ENCODE data around the gene GLE1.

Gene GLE1

GRCh38 chr9:128504485-128505413 is at the start of gene GLE1:
Gene GLE1 (plus strand): TSS chr9:128504719. CDS start chr9:128504806, 87 bp downstream.
- DNase-seq (ENCODE audit: low spot score): peak; percentile 100

- DNase-seq (ENCODE audit: low spot score): no peak
These were observed 49.5 kb upstream of the GLE1 start for GRCh38 chr9:128454991-128455390.

GRCh38 chr9:128455849-128456612 is 48.5 kb upstream of the GLE1 start, which contains the start of gene ODF2:
Gene ODF2 (plus strand): TSS chr9:128456006. CDS start chr9:128456092, 86 bp downstream.
- peak; percentile 99 for DNase-seq (ENCODE audit: low spot score)

- peak; percentile 96 for DNase-seq (ENCODE audit: low spot score)
These were observed 47.9 kb upstream of the GLE1 start for GRCh38 chr9:128456613-128457061.

GRCh38 chr9:128457207-128457606 is 47.3 kb upstream of the GLE1 start:
- no peak for DNase-seq (ENCODE audit: low spot score)

GRCh38 chr9:128459011-128459410 is 45.5 kb upstream of the GLE1 start:
- no peak for DNase-seq (ENCODE audit: low spot score)

GRCh38 chr9:128469070-128469469 is 35.4 kb upstream of the GLE1 start:
- no peak for DNase-seq (ENCODE audit: low spot score)

- DNase-seq (ENCODE audit: low spot score): peak; percentile 70
These were observed 34.0 kb upstream of the GLE1 start for GRCh38 chr9:128470560-128470959.

GRCh38 chr9:128473104-128473503 is 31.4 kb upstream of the GLE1 start:
- DNase-seq (ENCODE audit: low spot score): no peak

- no peak for DNase-seq (ENCODE audit: low spot score)
These were observed 28.7 kb upstream of the GLE1 start for GRCh38 chr9:128475867-128476266.

- no peak for DNase-seq (ENCODE audit: low spot score)
These were observed 25.3 kb upstream of the GLE1 start for GRCh38 chr9:128479262-128479661.

- no peak for DNase-seq (ENCODE audit: low spot score)
These were observed 23.0 kb upstream of the GLE1 start for GRCh38 chr9:128481561-128481960.

GRCh38 chr9:128482186-128482585 is 22.3 kb upstream of the GLE1 start:
- DNase-seq (ENCODE audit: low spot score): no peak

- DNase-seq (ENCODE audit: low spot score): no peak
These were observed 19.7 kb upstream of the GLE1 start for GRCh38 chr9:128484686-128485413.

- no peak for DNase-seq (ENCODE audit: low spot score)
These were observed 19.1 kb upstream of the GLE1 start for GRCh38 chr9:128485414-128485855.

- no peak for DNase-seq (ENCODE audit: low spot score)
These were observed 18.3 kb upstream of the GLE1 start for GRCh38 chr9:128486201-128486600.

- DNase-seq (ENCODE audit: low spot score): no peak
These were observed 11.1 kb upstream of the GLE1 start for GRCh38 chr9:128493424-128493823.

- no peak for DNase-seq (ENCODE audit: low spot score)
These were observed 10.3 kb upstream of the GLE1 start for GRCh38 chr9:128494108-128494745.

- DNase-seq (ENCODE audit: low spot score): no peak
These were observed 9.8 kb upstream of the GLE1 start for GRCh38 chr9:128494746-128495129.

- no peak for DNase-seq (ENCODE audit: low spot score)
These were observed 9.2 kb upstream of the GLE1 start for GRCh38 chr9:128495296-128495695.

GRCh38 chr9:128495804-128496417 is 8.6 kb upstream of the GLE1 start:
- no peak for DNase-seq (ENCODE audit: low spot score)
